ENCODE measurements around the gene VTN.

VTN gene

DNA sequence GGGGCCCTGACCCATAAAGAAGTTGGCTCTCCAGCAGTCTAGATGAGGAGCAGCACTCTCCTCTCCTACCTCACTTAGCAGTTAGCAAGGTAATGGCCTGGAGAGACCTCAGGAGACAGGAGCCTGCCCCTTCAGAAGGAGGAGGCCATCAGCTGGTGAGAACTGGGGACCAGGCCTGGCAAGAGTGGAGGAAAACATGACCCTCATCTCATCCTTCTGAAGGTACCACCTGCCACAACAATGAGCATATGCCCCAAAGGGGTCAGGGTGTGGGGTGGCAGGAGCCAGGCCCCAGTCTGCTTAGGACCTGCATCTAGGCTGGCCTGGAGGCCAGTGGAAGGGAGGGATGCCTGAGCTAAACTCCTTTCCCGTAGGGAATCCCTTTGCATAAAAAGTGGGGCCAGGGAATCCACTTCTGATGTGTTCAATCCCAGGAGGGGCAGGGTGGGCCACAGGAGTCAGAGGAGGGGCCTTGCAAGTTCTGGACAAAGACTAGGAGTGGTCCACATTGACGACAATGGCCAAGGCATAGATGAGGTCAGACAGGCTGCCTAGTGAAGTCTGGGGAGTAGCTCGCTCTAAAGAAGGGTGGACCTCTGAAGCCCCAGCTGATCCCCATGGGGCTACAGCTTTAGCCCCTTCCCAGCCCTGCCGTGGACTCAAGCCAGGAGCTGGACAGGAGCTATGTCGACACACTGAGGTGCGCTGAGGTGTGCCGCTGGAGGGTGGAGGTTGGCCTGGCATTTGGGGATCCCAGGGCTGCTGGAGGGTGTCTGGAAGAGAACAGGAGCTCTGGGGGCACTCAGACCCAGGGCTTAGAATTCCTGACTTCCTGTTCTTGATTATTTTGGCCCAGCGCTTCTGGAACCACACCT is 6.1 kb downstream of the VTN start:
- ChIA-PET POLR2A (ENCODE audit: low non-redundant PET) (no interaction called here), CTCF (no interaction called here)
- TF ChIP-seq, protein P1, sequence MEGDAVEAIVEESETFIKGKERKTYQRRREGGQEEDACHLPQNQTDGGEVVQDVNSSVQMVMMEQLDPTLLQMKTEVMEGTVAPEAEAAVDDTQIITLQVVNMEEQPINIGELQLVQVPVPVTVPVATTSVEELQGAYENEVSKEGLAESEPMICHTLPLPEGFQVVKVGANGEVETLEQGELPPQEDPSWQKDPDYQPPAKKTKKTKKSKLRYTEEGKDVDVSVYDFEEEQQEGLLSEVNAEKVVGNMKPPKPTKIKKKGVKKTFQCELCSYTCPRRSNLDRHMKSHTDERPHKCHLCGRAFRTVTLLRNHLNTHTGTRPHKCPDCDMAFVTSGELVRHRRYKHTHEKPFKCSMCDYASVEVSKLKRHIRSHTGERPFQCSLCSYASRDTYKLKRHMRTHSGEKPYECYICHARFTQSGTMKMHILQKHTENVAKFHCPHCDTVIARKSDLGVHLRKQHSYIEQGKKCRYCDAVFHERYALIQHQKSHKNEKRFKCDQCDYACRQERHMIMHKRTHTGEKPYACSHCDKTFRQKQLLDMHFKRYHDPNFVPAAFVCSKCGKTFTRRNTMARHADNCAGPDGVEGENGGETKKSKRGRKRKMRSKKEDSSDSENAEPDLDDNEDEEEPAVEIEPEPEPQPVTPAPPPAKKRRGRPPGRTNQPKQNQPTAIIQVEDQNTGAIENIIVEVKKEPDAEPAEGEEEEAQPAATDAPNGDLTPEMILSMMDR (conservative IDR thresholded peaks at IDR 0.05; ENCODE audit: low read depth): no peak
- no peak overlapping the region for H3K27ac ChIP-seq
- no peak for DNase-seq (ENCODE audit: low spot score)

DNA sequence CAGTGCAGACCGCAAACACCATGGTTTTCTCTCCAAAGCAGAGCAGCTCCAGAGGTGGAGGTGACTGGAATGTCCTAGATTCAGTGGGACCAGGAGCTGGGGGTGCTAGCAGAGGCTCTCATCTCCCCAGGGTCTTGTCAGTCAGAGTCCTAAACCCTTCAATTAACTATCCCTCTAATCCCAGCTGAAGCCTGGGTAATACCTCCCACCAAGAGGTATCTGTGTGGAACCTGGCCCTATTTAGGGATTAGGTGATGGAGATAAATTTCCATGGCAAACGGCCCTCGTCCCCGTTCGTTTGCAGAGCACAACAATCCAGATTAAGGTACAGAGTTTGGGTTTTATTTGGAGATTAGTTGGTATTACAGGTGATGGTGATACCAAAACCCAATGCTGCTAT is 6.9 kb downstream of the VTN start:
- H3K27ac ChIP-seq: no peak overlapping the region
- TF ChIP-seq, protein P1 (conservative IDR thresholded peaks at IDR 0.05; ENCODE audit: low read depth): no peak
- CTCF ChIA-PET: no interaction called here
- DNase-seq (ENCODE audit: low spot score): no peak
- POLR2A ChIA-PET (ENCODE audit: low non-redundant PET): no interaction called here

DNA sequence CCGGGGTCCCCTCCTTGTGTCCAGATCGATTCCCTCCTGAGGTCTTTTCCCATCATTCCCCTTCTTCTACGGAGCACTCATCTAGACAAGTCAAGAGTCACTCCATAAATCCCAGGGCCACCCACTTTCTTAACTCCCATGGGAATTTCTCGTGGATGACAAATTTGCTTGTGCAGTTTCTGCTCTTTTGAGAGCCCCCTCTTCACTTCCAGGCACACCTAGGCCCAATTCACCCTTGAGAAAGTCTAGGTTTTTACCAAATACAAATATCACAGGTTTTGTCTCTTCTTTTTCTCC is 12.3 kb downstream of the VTN start:
- ChIA-PET CTCF (interaction anchor here (0.5 to 0.6 kb wide), 3 partner anchors 107 to 214 kb away, joined by 3 to 4 read pairs (median 3); no protein-coding TSS in a partner anchor), POLR2A (ENCODE audit: low non-redundant PET) (interaction anchor here (1.0 to 2.1 kb wide), 3 partner anchors 10 to 22 kb away, joined by 4 to 16 read pairs (median 7); partner anchors contain the start of genes IFT20 and TNFAIP1)
- no peak for DNase-seq (ENCODE audit: low spot score)
- H3K27ac ChIP-seq: peak overlapping the region; percentile 77
- TF ChIP-seq, protein P1 (conservative IDR thresholded peaks at IDR 0.05; ENCODE audit: low read depth): no peak

DNA sequence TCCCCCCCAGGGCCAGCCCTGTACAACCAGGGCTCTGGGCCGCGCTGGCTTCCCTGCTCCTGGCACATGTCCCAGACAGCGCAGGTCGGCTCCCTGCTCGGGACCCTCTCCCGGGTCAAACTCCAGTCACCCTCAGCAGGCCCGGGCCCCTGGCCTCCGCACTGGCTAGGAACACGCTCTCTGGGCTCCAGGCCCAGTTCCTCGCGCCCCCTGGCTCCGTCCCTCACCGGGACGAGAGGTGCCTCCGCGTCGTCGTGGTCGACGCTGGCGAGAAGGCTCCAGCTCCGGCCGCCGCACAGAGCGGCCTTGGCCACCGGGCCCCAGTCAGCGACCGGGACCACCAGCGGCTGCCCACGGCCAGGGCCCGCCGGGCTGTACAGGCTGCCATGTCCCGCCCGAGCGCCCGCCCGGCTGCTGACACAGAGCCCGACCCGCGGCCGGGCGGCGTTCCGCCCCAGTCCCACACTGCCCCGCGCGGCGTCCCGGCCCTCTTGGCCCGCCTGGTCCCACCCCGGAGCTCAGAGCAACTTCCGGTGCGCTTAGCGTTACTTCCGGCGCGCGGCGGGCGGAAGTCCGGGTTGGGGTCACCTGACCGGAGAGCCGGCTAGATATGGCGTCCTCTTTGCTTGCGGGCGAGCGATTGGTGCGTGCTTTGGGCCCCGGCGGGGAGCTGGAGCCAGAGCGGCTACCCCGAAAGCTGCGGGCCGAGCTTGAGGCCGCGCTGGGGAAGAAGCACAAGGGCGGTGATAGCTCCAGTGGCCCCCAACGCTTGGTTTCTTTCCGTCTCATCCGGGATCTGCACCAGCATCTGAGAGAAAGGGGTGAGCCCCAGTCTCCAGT is 12.8 kb downstream of the VTN start, which contains the start of gene POLDIP2:
POLDIP2 (minus strand) TSS at position 467 of the 840 bp plus-strand sequence; CDS start at position 388, 79 bp downstream.
- CTCF ChIA-PET: interaction anchor here (0.5 to 0.6 kb wide), 4 partner anchors 106 to 500 kb away, joined by 3 to 4 read pairs (median 3); no protein-coding TSS in a partner anchor
- POLR2A ChIA-PET (ENCODE audit: low non-redundant PET): interaction anchor here (0.7 to 2.1 kb wide), 4 partner anchors 10 to 105 kb away, joined by 3 to 16 read pairs (median 6); partner anchors contain the start of genes IFT20 and TNFAIP1
- H3K27ac ChIP-seq: peak within 1 kb of the TSS; percentile 77
- peak; percentile 92 for DNase-seq (ENCODE audit: low spot score)
- TF ChIP-seq, protein P1 (conservative IDR thresholded peaks at IDR 0.05; ENCODE audit: low read depth): no peak

DNA sequence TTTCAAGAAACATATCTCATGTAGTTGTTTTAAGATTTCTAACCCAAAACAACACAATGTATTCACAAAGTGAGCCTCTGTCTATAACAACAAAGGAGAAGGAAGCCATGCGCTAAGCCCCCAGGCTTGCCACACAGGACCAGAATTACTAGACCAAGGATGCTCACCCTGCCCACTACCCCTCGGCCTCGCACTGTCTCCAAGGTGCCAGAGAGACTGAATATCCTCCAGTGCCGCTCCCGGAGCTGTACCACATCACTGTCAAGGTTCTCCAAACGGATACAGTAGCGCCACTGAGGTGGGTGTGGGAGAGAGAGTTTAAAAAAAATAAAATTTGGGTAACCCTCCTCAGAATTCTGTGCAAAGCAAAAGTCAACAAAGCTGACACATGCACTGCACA is 19.8 kb downstream of the VTN start:
- TF ChIP-seq, protein P1 (conservative IDR thresholded peaks at IDR 0.05; ENCODE audit: low read depth): no peak
- DNase-seq (ENCODE audit: low spot score): no peak
- CTCF ChIA-PET: interaction anchor here (0.6 kb wide), 1 partner anchor 1045 kb away, joined by 3 read pairs; no protein-coding TSS in a partner anchor
- peak overlapping the region; percentile 7; the same call in 1 of the 2 replicates for H3K27ac ChIP-seq
- POLR2A ChIA-PET (ENCODE audit: low non-redundant PET): no interaction called here

DNA sequence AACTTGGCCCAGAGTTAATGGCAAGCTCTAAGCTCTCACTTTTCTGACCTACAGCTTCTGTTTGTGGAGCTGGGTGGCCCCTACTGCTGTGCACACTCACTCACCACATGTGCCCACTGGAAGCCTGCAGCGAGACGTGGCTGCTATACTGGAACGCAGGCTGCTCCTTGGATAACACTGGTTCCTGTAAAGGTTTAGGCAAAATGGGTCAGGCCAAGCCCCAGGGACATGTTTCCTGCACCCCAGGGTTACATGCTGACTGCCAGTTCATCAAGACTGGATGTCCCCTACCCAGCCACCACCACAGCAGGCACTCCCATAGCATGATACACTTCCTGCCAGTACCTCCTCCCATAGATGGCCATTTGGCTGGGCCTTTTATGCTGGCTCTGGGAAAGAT is 21.1 kb downstream of the VTN start:
- H3K27ac ChIP-seq: peak overlapping the region; percentile 95
- TF ChIP-seq, protein P1 (conservative IDR thresholded peaks at IDR 0.05; ENCODE audit: low read depth): no peak
- ChIA-PET CTCF (no interaction called here), POLR2A (ENCODE audit: low non-redundant PET) (no interaction called here)
- no peak for DNase-seq (ENCODE audit: low spot score)
